HG02623 (cell line): ENCODE measurements around the gene CDC42BPB.

Source experiments
- ATAC-seq: cut with Tn5 transposase; IDR thresholded peaks from one replicate; pipeline ENCODE4 v1.9.1; 2021; ENCODE audit warnings: moderate library complexity; ENCODE audit not compliant: unreplicated experiment

CDC42BPB gene, protein sequence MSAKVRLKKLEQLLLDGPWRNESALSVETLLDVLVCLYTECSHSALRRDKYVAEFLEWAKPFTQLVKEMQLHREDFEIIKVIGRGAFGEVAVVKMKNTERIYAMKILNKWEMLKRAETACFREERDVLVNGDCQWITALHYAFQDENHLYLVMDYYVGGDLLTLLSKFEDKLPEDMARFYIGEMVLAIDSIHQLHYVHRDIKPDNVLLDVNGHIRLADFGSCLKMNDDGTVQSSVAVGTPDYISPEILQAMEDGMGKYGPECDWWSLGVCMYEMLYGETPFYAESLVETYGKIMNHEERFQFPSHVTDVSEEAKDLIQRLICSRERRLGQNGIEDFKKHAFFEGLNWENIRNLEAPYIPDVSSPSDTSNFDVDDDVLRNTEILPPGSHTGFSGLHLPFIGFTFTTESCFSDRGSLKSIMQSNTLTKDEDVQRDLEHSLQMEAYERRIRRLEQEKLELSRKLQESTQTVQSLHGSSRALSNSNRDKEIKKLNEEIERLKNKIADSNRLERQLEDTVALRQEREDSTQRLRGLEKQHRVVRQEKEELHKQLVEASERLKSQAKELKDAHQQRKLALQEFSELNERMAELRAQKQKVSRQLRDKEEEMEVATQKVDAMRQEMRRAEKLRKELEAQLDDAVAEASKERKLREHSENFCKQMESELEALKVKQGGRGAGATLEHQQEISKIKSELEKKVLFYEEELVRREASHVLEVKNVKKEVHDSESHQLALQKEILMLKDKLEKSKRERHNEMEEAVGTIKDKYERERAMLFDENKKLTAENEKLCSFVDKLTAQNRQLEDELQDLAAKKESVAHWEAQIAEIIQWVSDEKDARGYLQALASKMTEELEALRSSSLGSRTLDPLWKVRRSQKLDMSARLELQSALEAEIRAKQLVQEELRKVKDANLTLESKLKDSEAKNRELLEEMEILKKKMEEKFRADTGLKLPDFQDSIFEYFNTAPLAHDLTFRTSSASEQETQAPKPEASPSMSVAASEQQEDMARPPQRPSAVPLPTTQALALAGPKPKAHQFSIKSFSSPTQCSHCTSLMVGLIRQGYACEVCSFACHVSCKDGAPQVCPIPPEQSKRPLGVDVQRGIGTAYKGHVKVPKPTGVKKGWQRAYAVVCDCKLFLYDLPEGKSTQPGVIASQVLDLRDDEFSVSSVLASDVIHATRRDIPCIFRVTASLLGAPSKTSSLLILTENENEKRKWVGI (N-terminal part only)

DNA sequence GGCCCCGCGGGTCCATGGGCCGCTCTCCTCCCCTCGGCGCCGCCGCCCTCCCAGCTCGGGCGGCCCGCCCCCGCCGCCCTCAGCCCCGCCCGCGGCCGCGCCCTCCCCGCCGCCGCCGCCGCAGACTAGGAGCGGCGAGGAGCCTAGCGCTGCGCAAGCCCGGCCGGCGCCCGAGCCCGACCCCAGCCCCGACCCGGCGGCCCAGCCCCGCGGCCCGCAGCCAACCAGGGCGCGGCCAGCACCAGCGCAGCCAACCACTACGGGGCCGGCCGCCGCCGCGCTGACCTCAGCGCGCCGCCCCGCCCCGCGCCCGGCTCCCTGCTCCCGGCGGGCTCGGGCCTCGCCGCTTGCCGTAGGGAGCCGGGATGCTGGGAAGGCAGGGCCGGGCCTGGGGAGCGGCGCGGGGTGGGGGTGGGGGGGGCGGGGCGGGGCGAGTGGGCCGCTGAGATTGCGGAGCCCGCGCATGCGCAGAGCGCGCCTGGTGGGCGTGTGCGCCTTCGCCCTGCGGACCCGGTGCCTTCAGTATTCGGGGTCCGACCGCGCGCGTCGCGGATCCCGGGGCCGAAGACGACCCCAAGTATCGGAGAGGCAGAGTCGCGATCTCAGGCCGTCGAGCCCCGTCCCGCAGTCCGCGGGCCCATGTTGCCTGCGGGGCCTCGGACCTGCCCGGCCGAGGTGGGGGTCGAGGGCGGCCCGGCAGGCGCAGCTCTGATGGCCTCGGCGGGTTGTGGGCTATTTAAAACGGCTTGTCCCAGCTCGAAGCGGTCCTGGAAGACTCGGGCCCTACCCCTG lies at the start of gene CDC42BPB:
CDC42BPB (minus strand) TSS at position 178 of the 792 bp plus-strand sequence. CDS start 376 bp downstream, outside the sequence.
- peak; percentile 73 for ATAC-seq

DNA sequence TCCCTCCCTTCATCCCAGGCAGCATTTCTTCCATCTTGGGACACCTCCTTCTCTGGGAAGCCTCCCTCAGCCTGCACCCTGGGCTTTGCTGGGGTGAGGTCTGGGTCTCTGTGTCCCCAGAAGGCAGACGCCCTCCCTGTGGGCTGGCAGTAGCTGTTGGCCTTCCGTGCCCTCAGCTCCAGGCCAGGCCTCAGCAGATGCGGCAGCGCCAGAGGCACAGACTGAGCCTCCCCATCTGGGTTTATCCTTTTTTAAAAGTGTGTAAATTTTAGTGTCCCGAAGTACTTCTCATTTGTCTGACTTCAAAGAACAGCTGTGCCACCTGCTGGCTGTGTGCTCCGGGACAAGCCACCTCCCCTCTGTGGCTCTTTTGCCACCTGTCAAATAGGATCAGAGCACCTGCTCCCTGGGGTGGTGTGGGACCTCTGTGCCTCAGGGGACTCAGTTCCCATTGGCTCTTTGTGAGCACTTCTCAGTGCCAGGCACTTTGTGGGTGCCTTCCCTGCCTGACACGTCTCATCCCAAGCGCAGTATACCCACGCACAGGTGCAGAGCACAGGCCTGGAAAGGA lies 48.3 kb upstream of the CDC42BPB start:
- ATAC-seq, result no peak

DNA sequence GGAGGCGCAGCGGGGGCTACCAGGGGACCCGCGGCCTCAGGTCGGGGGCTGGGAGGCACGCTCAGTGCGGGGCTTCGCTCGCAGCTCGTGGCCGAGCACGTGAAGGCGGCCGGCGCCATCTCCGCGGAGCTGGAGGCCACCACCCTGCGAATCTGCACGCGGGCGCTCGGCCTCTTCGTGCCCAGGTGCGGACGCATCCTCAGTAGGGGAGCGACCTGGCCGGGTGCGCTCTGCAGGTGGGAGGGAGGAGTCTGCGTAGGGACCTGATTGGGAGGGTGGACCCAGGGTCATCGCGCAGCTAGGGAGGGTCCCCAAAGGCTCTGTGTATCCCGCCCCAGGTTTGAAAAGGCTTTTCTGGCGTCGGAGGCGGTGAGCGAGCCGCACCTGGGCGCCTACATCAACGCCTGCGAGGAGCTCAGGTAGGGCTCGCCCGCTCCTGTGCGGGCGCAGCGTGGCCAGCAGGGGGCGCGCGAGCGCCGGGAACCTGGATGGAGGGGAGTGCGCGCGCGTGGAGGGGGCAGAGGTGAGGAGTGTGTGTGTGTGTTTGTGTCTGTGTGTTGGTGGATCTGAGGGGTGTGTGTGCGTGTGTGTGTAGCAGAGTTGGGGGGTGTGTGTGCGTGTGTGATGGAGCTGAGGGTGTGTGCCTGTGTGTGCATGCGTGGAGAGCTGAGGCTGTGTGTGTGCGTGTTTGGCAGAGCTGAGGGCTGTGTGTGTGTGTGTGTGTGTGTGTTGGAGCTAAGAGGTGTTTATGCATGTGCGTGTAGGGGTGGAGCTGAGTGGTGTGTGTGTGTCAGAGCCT lies 47.5 kb upstream of the CDC42BPB start:
- ATAC-seq, result peak; percentile 40

DNA sequence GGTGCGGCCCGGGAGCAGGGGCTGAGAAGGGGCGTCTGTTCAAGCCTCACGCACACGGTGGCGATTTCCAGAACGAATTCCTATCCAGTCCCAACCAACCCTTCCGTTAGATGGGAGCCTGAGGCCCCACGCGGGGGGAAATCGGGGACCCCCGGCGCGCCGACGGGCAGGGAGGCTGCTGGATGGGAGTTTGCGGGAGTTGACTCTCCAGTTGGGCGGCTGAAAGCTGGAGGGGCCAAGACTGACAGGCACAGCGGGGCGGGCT lies 47.0 kb upstream of the CDC42BPB start:
- ATAC-seq, result no peak

DNA sequence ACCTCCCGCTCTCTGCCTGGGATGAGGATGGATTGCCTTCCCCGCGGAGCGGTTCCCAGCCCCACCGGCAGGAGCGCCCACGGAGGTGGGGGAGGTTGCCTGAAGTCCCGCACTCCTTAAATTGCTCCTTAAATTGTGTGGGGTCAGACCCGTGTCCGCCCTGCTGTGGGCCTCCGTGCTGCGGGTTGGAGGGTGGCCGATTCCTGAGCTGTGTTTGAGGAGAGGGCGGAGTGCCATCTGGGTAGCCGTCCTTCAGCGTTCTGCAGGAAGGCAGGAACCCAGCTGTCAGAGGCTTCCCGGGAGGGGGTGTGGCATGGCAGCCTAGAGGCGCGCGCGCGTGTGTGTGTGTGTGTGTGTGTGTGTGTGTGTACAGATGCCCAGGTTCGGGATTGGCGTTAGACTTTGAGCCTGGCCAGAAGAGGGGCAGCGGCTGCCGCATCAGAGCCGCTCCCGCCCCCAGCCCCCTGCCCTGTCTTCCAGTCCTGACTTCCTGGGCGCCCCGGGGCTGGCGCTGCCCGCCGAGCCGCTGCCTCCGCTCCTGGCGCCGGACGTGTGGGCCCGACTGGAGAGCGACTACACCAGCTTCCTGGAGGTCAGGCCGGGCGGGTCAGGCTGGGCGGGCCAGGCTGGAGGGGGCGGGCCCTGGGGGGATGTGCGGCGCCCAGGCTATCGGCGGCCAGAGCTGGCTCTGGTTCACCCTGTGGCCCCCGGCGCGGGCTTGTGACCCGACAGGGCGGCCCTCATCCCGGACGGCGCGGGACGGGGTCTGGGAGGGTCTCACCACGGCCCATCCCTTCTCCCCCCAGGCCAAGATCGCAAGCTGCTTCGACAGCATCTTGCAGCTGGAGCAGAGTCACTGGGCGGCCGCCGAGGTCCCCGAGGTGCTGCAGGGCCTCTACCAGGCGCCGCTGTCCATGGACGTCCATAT lies 46.4 kb upstream of the CDC42BPB start:
- no peak for ATAC-seq

DNA sequence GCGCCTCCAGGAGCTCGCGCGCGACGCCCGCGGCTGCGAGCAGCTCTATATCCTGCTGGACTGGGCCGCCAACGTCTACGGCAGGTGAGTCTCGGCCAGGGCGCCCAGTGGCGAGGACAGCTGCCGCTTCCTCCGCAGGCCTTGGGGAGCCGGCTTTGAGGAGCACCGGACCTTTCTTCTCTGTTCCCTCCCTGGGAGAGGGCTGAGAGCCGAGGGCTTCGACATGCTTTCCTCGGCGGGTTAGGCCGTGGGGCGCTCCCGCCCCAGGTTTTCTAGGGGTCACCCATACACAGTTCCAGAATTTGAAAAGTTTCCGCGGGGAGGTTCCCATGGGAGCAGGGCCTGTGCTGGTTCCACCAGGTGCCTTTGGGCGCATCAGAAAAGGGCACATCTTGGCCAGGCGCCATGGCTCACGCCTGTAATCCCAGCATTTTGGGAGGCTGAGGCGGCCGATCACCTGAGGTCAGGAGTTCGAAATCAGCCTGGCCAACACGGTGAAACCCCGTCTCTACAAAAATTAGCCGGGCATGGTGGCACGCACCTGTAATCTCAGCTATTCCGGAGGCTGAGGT lies 45.4 kb upstream of the CDC42BPB start:
- no peak for ATAC-seq

DNA sequence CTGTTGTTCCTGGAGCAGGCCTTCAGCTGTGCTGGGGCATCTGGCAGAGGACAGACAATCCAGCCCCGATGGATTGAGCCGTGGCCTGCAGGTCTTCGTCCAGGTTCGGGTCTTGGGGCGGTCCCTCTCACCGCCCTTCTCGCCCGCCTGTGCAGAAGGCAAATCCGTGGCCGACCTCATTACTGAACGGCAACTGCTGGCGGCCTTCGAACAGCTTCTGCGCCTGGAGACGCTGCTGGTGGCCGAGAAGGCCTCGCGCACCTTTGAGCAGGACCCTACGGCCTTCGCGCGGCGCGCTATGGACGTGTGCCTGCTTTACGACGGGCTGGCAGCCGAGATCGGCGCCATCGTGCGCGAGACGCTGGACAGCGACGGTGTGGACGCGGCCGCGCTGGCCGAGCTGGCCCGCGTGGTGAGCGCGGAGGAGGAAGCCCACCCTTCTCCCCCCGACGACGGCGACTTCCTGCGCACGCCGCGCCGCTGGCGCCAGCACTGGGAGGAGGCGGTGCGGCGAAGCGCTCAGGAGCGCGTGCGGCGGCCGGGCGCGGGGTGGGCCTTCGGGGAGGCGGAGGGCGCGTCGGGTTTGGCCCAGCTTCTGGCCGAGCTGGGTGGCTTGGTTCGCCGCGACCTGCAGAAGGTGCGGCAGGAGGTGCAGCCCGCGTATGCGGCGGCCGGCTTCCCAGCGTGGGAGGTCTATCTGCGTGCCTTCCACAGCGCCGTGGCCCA lies 44.8 kb upstream of the CDC42BPB start:
- ATAC-seq, result no peak

DNA sequence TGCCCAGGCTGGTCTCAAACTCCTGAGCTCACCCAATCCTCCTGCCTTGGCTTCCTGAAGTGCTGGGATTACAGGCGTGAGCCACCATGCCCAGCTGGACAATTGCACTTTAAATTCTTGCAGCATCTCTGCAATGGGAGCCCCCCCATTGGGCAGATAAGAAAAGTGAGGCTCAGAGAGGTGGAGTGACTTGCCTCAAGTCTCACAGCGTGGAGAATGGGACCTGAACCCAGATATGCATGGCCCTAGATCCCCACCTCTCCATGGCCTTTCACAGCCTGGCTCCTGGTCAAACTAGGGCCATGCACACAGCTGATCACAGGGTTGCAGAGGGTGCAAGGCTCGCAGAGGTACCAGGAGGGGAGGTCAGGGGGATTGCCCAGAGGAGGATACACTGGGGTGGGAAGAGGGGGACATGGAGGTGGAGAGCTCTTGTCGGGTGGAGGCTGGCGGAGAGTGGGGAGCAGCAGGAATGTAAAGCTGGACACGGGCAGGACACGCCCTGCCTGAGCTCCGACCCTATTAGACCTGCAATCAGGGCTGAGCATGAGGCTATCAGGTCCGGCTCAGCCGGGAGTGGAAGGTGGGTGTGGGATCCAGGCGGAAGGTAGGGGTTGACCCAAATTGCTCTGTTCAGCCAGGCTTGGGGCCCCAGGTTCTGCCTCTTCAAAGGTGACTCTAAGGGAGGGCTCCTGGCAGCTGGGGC lies 44.1 kb upstream of the CDC42BPB start:
- ATAC-seq, result no peak

DNA sequence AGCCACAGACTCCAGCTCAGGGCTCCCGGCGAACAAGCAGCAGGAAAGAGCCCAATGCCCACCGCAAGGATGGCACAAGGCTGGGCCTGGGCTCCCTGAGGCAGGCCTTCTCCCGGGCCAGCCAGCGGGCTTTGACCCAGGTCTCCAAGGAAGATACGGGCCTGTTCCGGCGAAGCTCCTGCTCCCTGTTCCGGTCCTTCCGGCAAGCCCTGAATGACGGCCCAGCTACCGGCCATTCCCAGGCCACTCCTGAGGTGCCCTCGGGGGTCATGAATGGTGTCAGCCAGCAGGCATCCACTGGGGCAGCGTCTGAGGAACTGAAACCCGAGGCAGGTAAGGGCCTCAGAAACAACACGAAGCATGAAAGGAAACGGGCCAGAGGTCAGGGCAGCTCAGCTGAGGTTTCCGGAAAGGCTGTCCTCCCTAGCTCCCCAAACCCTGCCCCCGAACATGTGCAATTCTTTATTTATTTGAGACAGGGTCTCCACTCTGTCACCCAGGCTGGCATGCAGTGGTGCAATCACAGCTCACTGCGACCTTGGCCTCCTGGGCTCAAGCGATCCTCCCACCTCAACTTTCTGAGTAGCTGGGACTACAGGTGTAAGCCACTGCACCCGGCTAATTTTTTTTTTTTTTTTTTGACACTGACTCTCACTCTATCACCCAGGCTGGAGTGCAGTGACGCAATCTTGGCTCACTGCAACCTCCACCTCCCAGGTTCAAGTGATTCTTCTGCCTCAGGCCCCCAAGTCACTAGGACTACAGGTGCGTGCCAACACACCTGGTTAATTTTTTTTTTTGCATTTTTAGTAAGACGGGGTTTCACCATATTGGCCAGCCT lies 43.2 kb upstream of the CDC42BPB start:
- ATAC-seq, result no peak

DNA sequence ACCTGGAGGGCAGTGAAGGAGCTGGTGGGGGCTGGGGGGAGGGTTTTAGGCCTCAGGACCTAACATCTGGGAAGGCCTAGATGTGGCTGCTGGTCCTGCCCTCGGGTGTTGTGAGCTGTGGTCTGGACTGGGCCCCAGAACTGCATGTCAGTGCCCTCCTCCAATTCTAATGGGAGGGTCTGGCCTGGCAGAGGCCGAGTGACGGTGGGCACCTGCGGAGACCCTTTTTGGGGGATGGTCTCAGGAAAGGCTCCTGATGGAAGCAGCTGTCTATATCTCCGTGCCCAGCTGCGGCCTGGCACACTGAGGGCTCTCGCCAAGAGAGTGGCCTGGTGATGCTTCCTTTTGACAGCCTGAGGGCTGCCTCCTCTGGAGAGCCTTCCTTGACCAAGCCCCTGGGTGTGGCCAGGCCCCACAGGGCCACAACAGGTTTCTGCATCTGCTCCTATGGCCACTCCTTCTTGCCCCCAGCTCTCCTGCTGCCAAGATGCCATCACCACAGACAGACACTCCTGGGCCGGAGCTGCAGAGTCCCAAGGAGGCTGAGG lies 42.5 kb upstream of the CDC42BPB start:
- no peak for ATAC-seq

DNA sequence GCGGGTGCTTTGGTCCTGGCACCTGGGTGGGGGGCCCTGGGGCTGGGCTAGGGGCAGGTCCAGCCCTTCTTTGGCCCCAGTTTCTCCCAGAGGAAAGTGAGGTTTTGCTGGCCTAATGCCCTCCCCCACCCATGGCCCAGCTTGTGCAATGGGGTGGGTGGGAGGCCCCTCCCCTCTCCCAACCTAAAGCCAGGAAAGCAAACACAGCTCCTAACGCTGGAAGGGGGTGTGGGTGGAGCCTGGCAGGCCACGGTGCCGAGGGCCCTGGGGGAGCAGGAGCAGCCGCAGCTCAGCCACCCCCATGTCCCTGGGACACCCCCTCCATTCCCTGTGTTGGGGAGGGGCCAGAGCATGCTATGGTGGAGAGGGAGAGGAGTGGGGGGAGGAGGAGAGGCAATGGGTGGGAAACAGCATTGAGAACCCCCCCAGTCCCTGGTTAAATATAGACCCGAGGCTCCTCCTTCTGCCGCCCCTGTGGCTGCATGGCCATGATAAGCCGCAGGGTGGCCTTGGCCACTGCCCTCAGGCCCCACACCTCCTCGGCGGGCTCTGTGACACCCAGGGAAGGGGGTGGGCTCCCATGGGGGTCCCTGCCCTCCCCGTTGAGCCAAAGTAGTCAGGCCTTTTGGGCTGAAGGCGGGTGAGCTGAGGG lies 41.9 kb upstream of the CDC42BPB start:
- no peak for ATAC-seq

DNA sequence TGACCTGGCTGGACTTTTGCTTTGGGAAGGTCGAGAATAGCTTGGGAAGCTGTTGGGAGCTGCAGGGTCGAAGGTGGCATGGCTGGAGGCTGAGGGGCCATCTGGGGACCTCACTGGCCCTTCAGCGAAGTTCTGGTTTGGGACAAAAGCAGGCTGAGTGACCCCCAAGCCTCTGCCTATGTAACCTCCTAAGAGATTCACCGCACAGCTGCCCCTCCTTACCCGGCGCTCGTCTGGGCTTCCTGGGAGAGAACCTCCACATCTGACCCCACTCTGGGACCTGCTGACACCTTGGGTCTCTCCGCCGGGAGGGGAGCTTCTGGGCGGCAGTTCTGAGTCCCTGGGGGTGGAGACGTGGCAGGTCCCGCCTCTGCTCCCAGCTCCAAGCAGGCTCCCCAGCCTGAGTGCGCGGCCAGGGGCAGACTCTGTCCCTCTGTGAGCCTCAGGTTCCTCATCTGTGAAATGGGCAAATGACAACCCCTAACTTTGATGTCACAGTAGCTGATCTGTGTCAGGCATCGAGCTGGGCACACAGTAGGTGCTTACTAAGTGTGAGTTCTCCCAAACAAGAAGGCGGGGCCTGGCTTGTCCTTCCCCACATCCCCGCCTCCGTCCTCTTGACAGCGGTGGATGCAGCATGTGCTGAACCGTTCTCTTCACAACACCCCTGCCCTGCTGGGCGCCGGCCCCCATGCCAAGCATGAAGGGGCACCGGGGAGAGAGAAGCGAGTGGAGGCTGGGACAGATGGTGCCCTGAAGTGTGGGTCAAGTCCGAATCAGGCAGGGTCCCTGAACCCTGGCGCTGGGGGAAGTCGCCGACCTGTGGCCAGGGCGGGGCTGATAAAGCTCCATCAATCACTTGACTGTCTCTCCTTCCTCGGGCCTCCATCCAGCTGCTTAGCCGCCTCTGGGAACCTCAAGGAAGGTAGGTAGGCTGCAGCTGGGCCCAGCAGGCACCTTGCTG lies 40.9 kb upstream of the CDC42BPB start:
- ATAC-seq, result no peak

DNA sequence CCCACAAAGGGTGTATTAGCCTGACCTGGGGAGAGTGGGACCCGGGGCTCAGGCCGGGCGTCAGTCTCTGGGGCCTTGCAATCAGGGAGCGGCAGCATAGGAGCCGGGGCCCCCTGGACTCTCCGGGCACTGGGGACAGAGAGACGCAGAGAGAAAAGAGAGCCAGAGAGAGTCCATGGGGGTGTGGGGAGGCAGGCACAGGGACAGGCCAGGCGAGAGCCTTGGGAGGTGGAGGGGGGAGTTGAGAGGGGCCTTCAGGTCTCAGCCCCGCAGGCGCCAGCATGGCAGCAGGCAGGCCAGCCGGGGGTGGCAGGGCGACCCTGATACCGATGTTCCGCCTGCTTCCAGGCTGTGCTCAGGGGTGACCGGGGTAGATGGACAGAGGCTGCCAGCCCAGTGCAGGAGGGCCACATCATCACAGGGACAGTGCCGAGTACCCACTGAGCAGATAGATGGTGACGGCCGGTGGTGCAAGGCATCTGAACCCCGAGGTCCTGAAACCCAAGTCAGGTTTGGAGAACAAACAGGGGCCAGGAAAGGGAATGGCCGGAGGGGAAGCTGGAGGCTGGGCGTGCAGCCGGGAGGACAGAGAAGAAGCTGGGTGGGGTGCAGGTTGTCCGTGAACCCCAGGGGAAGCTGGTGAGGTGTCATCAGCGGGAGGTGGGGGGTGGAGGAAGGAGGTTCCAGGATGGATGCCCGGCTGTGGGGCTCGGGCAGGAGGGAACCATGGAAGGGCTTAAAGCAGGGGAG lies 40.1 kb upstream of the CDC42BPB start:
- no peak for ATAC-seq
